DND-41 (cell line): ENCODE results near the gene LRRC3.

Source experiments
- EZH2 ChIP-seq: IDR thresholded peaks from 3 replicates; pipeline ENCODE4 v1.6.1; 2012; ENCODE audit warnings: borderline replicate concordance, low read depth, mild to moderate bottlenecking, moderate library complexity, low read length, inconsistent platforms; ENCODE audit not compliant: severe bottlenecking
- TF ChIP-seq, protein P1 (sequence below): IDR thresholded peaks from 2 replicates; pipeline ENCODE4 v1.5.1; 2012; ENCODE audit warnings: borderline replicate concordance, low read length, moderate library complexity, mild to moderate bottlenecking; ENCODE audit not compliant: poor library complexity, severe bottlenecking; ENCODE audit errors: extremely low read depth

DNA sequence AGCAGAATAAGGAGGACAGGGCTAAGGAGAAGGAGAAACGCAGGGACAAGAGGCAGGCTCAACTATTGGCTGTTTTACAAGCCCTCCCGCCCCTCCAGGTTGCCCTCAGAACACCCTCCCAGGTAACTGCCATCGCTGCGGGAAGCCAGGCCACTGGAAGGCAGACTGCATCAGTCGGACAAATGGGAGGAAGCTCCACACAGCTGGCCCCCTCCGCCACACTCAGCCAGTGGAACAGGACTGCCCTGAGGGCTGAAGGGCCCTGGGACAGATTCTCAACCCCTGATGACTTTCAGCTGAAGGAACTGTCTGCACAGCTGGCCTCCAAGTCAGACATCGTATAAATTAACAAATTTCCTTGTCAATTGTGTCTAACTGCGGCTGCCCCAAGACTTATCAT is 21.8 kb downstream of the LRRC3 start:
- TF ChIP-seq, protein P1, sequence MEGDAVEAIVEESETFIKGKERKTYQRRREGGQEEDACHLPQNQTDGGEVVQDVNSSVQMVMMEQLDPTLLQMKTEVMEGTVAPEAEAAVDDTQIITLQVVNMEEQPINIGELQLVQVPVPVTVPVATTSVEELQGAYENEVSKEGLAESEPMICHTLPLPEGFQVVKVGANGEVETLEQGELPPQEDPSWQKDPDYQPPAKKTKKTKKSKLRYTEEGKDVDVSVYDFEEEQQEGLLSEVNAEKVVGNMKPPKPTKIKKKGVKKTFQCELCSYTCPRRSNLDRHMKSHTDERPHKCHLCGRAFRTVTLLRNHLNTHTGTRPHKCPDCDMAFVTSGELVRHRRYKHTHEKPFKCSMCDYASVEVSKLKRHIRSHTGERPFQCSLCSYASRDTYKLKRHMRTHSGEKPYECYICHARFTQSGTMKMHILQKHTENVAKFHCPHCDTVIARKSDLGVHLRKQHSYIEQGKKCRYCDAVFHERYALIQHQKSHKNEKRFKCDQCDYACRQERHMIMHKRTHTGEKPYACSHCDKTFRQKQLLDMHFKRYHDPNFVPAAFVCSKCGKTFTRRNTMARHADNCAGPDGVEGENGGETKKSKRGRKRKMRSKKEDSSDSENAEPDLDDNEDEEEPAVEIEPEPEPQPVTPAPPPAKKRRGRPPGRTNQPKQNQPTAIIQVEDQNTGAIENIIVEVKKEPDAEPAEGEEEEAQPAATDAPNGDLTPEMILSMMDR, result no peak
- no peak for TF ChIP-seq EZH2
